Breast epithelium (tissue), 4 donors: ENCODE results near the gene ACOXL. TPM values are rescaled to one million over a fixed set of nuclear protein-coding genes. Genes with fewer than 3 reads are reported as not detected.

Source experiments
- DNase-seq, 2 donors: peaks; one replicate each; pipeline ENCODE4 v3.0.0-alpha.2; 2019; ENCODE audit warnings: low spot score in 2 of 2
- H3K27ac ChIP-seq, 2 donors: fragments of 200-600 bp; sonication (generic) in 1 of 2; one replicate each; pipeline ENCODE4 v1.5.1; 2016 to 2019; ENCODE audit warnings: mild to moderate bottlenecking in 1 of 2
- H3K27me3 ChIP-seq, 2 donors: fragments of 200-600 bp; sonication (generic) in 1 of 2; one replicate each; pipeline versions ENCODE4 v1.5.1 to v1.6.0; 2017 to 2019; ENCODE audit warnings: control low read depth in 1 of 2, mild to moderate bottlenecking in 1 of 2
- H3K36me3 ChIP-seq: fragments of 200-600 bp; one replicate; pipeline ENCODE4 v1.5.1; 2019
- H3K4me1 ChIP-seq, 2 donors: fragments of 200-600 bp; sonication (generic); one replicate each; pipeline ENCODE4 v1.5.1; 2016 to 2019; ENCODE audit warnings: control low read depth in 1 of 2
- H3K4me3 ChIP-seq, 3 donors: fragments of 200-600 bp; sonication (generic); 1 replicate in 2 of 3; 2 replicates in 1 of 3; pipeline ENCODE4 v1.5.1; 2016 to 2019; ENCODE audit warnings: mild to moderate bottlenecking in 3 of 3, moderate library complexity in 2 of 3
- H3K9me3 ChIP-seq, 2 donors: fragments of 200-600 bp; sonication (generic) in 1 of 2; one replicate each; pipeline ENCODE4 v1.5.1; 2016 to 2019; ENCODE audit warnings: control low read depth in 1 of 2
- POLR2A ChIP-seq: fragments of 450-650 bp; IDR thresholded peaks from one replicate; pipeline ENCODE4 v1.6.1; 2016; ENCODE audit warnings: antibody characterized with exemption, mild to moderate bottlenecking, moderate library complexity
- POLR2AphosphoS5 ChIP-seq, 3 donors: sonication (generic); formaldehyde crosslinking; IDR thresholded peaks; one replicate each; pipeline ENCODE4 v1.6.1; 2017; ENCODE audit warnings: antibody characterized with exemption in 3 of 3
- intact Hi-C: fragments of 100-400 bp; cut with DNase I; formaldehyde crosslinking; loops from one replicate; pipeline ENCODE4 v1.15.1; 2023; ENCODE audit warnings: low total_unique reads
- total RNA-seq, 3 donors: library from RNA; depleted of rRNA; stranded (reverse); fragments of >200 nt; gene quantifications; one replicate each; pipeline ENCODE4 v1.1.0, GENCODE V29; 2016
- TF ChIP-seq, protein P1 (sequence below), 3 donors: fragments of 450-650 bp; IDR thresholded peaks; one replicate each; pipeline ENCODE4 v1.5.1; 2016 to 2017; ENCODE audit warnings: antibody characterized with exemption in 3 of 3, mild to moderate bottlenecking in 3 of 3, moderate library complexity in 3 of 3

The ACOXL gene
- total RNA-seq, 3 donors from 2014 or later, result not detected

DNA sequence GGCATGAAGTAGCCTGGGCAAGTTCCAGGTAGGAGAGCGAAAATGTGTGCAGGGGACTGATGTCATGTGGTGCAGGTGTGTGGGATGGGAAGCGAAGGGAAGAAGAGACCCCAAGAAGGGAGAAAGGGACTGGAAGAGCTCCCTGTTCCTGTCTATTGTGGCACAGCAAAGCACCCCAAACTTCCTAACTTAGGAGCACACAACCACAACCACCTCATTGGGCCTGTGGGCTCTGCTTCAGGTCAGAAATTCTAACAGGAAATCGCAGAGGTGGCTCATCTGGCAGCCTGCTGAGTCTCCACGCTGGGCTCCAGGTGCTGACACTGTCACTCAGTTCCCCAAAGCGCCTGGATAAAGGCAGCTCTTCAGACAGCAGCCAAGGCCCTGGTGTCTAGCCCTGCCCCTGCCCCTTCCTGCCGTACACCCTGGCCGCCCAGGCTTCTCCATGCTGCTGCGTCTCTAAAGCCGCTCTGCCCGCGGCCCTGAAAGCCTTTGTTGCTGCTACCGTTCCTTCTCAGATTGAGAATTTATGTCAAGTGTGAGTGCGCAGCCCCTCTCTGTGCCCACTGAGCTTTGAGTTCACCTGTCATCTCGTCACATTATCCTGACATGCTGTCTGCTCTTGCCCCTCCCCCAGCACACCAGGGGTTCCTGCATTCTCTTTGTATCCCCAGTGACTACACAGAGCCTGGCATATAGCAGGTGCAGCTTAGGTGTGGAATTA lies 248.1 kb downstream of the ACOXL start:
- Histone ChIP-seq H3K36me3 (no peaks in the 10 kb centered on the region), H3K27me3 (no peaks in the 10 kb centered on the region), H3K9me3 (no peaks in the 10 kb centered on the region), H3K4me1 (no peaks in the 10 kb centered on the region), H3K27ac (no peak overlapping the region), H3K4me3 (no peak overlapping the region)
- TF ChIP-seq POLR2A (no peak), POLR2AphosphoS5 (IDR thresholded peaks at IDR 0.05) (no peak)
- TF ChIP-seq, protein P1, sequence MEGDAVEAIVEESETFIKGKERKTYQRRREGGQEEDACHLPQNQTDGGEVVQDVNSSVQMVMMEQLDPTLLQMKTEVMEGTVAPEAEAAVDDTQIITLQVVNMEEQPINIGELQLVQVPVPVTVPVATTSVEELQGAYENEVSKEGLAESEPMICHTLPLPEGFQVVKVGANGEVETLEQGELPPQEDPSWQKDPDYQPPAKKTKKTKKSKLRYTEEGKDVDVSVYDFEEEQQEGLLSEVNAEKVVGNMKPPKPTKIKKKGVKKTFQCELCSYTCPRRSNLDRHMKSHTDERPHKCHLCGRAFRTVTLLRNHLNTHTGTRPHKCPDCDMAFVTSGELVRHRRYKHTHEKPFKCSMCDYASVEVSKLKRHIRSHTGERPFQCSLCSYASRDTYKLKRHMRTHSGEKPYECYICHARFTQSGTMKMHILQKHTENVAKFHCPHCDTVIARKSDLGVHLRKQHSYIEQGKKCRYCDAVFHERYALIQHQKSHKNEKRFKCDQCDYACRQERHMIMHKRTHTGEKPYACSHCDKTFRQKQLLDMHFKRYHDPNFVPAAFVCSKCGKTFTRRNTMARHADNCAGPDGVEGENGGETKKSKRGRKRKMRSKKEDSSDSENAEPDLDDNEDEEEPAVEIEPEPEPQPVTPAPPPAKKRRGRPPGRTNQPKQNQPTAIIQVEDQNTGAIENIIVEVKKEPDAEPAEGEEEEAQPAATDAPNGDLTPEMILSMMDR (IDR thresholded peaks at IDR 0.05), result no peak
- intact Hi-C loops, result no loop called here
- no peak for DNase-seq

DNA sequence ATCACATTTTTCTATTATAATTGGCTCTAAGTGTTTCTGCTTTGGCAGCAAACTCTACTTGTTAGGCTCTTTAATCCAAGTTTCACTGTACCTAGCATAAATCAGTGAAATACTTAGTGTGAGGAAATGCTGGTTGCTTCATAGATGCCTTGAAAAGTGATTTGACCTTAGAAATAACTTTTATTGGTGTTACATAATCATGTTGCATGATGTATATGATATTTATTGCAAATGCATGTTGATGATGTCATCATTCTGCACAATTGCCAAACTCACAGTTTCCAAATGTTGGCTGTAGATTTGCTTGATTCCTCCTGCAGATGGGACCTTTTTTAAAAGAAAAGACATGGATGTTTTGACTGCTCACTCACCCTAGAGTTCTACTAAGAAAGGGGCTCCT lies 250.8 kb downstream of the ACOXL start:
- H3K4me3 ChIP-seq, result no peak overlapping the region
- no peaks in the 10 kb centered on the region for H3K27me3 ChIP-seq
- H3K9me3 ChIP-seq, result no peaks in the 10 kb centered on the region
- no peak overlapping the region for H3K27ac ChIP-seq
- no peaks in the 10 kb centered on the region for H3K36me3 ChIP-seq
- H3K4me1 ChIP-seq, result no peaks in the 10 kb centered on the region
- TF ChIP-seq POLR2A, result no peak
- no peak for TF ChIP-seq POLR2AphosphoS5 (IDR thresholded peaks at IDR 0.05)
- TF ChIP-seq, protein P1 (IDR thresholded peaks at IDR 0.05), result no peak
- intact Hi-C loops, result no loop called here
- DNase-seq, result no peak

DNA sequence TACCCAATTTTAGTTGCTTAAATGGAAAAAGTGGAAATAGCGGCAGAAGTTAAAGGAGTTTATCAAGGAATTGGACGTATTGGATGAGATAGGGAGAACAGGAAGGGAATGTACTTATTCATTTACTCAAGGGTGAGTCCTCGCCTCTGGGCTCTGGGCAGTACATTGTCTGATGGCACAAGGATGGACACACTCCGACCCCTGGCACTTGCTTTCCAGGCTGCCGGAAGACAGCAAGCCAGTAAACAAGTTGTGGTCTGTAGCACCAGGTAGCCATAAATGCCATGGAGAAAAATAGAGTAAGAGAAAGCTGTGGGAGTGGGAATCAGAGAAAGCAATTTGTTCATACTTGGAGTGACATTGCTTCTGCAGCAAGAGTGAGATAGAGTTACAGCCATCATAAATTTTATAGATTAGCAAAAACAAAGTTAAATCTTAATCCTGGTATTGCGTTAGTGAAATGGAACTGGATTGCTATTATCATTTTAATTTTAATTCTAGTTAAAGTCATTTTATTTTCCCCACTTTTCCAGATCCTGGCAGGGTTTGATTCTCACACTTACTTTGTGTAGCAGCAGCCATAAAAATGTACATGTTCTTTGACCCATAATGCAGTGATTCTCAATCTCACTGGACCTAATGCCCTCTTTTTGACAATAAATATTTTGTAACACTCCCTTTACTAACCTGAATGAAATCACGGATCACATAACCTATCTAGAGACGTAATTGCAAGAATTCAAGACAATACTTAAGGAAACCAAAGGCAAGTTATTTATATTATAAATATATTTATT lies 252.5 kb downstream of the ACOXL start:
- no peak overlapping the region for H3K27ac ChIP-seq
- no peak for TF ChIP-seq POLR2AphosphoS5 (IDR thresholded peaks at IDR 0.05)
- TF ChIP-seq POLR2A, result no peak
- TF ChIP-seq, protein P1 (IDR thresholded peaks at IDR 0.05), result no peak
- H3K4me1 ChIP-seq, result no peaks in the 10 kb centered on the region
- intact Hi-C loops, result no loop called here
- H3K4me3 ChIP-seq, result no peak overlapping the region
- H3K9me3 ChIP-seq, result no peaks in the 10 kb centered on the region
- H3K27me3 ChIP-seq, result no peaks in the 10 kb centered on the region
- no peak for DNase-seq
- H3K36me3 ChIP-seq, result no peaks in the 10 kb centered on the region

DNA sequence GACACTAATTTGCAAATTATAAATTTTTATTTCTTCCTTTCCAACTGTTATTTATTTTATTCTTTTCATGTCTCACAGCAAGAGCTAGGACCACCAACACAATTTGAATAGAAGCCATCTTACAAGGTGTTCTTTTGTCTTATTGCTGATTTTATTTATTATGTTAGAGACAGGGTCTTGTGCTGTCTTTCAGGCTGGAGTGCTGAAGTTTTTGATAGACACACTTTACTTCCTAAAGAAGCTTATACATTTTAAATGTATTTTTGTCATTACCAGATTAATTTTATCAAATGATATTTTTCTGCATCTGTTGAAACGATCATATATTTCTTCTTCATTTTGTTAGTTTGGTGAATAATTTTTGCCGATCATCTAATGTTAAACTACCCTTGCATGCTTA lies 258.1 kb downstream of the ACOXL start:
- DNase-seq, result no peak
- no peaks in the 10 kb centered on the region for H3K9me3 ChIP-seq
- H3K27me3 ChIP-seq, result no peaks in the 10 kb centered on the region
- intact Hi-C loops, result no loop called here
- no peak overlapping the region for H3K4me3 ChIP-seq
- no peaks in the 10 kb centered on the region for H3K4me1 ChIP-seq
- no peaks in the 10 kb centered on the region for H3K36me3 ChIP-seq
- H3K27ac ChIP-seq, result no peak overlapping the region
- TF ChIP-seq POLR2AphosphoS5 (IDR thresholded peaks at IDR 0.05) (no peak), POLR2A (no peak)
- TF ChIP-seq, protein P1 (IDR thresholded peaks at IDR 0.05), result no peak

DNA sequence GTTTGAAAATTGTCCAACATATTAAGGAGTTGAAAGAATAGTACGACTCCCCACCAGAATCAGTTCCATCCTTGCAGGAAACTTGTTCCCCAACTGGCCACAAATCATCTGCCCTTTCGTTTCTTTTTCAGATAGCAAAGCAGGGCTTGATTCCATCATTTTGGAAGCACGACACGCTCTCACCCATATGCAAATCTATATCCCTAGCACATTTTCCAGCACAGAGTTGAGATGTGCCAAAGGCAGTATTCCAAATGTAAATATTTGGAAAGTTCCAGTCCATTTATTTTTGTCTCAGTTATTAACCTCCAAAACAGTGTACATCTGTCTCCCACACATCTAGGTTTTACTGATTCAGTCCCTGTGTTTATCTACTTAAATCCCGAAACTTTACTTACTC lies 259.5 kb downstream of the ACOXL start:
- Histone ChIP-seq H3K27me3 (no peaks in the 10 kb centered on the region), H3K27ac (no peak overlapping the region), H3K4me3 (no peak overlapping the region), H3K36me3 (no peaks in the 10 kb centered on the region), H3K9me3 (no peaks in the 10 kb centered on the region), H3K4me1 (no peaks in the 10 kb centered on the region)
- no peak for TF ChIP-seq POLR2AphosphoS5 (IDR thresholded peaks at IDR 0.05)
- TF ChIP-seq POLR2A, result no peak
- TF ChIP-seq, protein P1 (IDR thresholded peaks at IDR 0.05), result no peak
- DNase-seq, result no peak
- intact Hi-C loops, result no loop called here
